ENCODE measurements around the gene CALM3. TPM values are rescaled to one million over a fixed set of nuclear protein-coding genes. Genes with fewer than 3 reads are reported as not detected.

The CALM3 gene
- polyA plus RNA-seq, 3 donors = 165 to 240 (median 177) TPM

DNA sequence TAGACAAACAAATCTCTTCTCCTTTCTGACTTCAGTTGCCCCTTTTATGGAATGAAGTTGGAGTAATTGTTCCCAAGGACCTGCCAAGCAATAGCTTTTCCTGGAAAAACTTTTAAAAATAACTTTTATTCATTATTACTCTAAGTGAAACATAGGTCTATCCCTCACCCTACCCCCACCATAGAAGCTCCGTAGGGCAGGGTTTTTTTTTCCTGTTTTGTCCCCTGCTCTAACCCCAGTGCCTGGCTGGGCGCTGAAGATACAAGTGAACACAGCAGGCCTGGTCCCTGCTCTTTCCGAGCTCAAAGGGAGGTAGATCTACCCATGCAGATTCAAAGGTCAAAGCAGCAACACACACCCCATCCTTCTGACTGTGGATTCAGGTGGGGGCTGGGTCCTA lies 43.6 kb downstream of the CALM3 start:
- TF ChIP-seq, protein P1, sequence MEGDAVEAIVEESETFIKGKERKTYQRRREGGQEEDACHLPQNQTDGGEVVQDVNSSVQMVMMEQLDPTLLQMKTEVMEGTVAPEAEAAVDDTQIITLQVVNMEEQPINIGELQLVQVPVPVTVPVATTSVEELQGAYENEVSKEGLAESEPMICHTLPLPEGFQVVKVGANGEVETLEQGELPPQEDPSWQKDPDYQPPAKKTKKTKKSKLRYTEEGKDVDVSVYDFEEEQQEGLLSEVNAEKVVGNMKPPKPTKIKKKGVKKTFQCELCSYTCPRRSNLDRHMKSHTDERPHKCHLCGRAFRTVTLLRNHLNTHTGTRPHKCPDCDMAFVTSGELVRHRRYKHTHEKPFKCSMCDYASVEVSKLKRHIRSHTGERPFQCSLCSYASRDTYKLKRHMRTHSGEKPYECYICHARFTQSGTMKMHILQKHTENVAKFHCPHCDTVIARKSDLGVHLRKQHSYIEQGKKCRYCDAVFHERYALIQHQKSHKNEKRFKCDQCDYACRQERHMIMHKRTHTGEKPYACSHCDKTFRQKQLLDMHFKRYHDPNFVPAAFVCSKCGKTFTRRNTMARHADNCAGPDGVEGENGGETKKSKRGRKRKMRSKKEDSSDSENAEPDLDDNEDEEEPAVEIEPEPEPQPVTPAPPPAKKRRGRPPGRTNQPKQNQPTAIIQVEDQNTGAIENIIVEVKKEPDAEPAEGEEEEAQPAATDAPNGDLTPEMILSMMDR (IDR thresholded peaks at IDR 0.05) = no peak
- Histone ChIP-seq H4K20me1 (ENCODE audit: insufficient read depth, low read length) (no peaks in the 10 kb centered on the region), H2AFZ (ENCODE audit: insufficient read depth, low read depth, low read length, poor library complexity, severe bottlenecking) (no peak overlapping the region), H3K4me1 (ENCODE audit: control insufficient read depth in 1 of 2, insufficient read depth in 2 of 2, low read length in 2 of 2) (peaks cover 14 to 17% of the 10 kb centered on the region in 2 donors), H3K9me3 (replicated peaks in 1 of 2; ENCODE audit: control insufficient read depth in 1 of 2, insufficient read depth in 1 of 2, low read length in 2 of 2) (peaks cover 3 to 6% of the 10 kb centered on the region in 2 donors), H3K4me3 (replicated peaks in 1 of 3; ENCODE audit: low read depth in 2 of 3, low read length in 3 of 3) (no peak overlapping the region), H3K36me3 (replicated peaks in 1 of 2; ENCODE audit: control insufficient read depth in 1 of 2, insufficient read depth in 2 of 2, low read length in 2 of 2) (no peaks in the 10 kb centered on the region), H3K4me2 (replicated peaks; ENCODE audit: extremely low read depth, low read length, poor library complexity, severe bottlenecking) (no peak overlapping the region), H3K79me2 (ENCODE audit: insufficient read depth, low read length) (no peaks in the 10 kb centered on the region), H3K27ac (ENCODE audit: low read depth in 1 of 2, low read length in 2 of 2) (no peak overlapping the region), H3K9ac (ENCODE audit: insufficient read depth, low read length, poor library complexity, severe bottlenecking) (no peak overlapping the region), H3K27me3 (ENCODE audit: control insufficient read depth in 2 of 2, insufficient read depth in 2 of 2, low read length in 2 of 2) (peaks cover 31 to 62% of the 10 kb centered on the region in 2 donors)
- intact Hi-C loops (cut with micrococcal nuclease) = no loop called here
- H3K27ac Mint-ChIP-seq = no peak overlapping the region
- H3K27me3 Mint-ChIP-seq (ENCODE audit: low read depth in 3 of 3) = peaks cover 59 to 74% (median 65%) of the 10 kb centered on the region in 3 donors
- WGBS (ENCODE audit: insufficient coverage) = 76% methylated on average over 3 of the region's 3 CpGs
- H3K9me3 Mint-ChIP-seq = peaks cover 6 to 24% (median 19%) of the 10 kb centered on the region in 7 donors
- DNase-seq = no peak
- peak overlapping the region in 1 of 2 donors; percentile 39 for H3K4me3 Mint-ChIP-seq
- H3K4me1 Mint-ChIP-seq = peaks cover 21% of the 10 kb centered on the region
- H3K36me3 Mint-ChIP-seq = peaks cover 3 to 5% of the 10 kb centered on the region in 2 donors

DNA sequence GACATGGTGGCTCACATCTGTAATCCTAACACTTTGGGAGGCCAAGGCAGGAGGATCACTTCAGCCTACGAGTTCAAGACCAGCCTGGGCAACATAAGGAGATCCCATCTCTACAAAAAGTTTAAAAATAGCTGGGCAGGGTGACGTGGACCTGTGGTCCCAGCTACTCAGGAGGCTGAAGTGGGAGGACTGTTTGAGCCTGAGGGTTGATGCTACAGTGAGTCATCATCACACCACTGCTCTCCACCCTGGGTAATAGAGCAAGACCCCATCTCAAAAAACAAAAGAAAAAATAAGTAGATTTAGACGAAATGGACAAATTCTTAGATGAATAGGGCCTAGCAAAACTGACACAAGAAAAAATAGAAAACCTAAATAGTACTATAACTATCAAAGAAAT lies 45.3 kb downstream of the CALM3 start:
- no peaks in the 10 kb centered on the region for H3K79me2 ChIP-seq (ENCODE audit: insufficient read depth, low read length)
- no peak for DNase-seq
- no peak overlapping the region for H3K27ac ChIP-seq (ENCODE audit: low read depth in 1 of 2, low read length in 2 of 2)
- WGBS (ENCODE audit: insufficient coverage) = no CpG with 5 or more reads among the region's 3 CpGs
- Mint-ChIP-seq H3K27me3 (ENCODE audit: low read depth in 3 of 3) (peaks cover 64 to 75% (median 74%) of the 10 kb centered on the region in 3 donors), H3K36me3 (peaks cover 3 to 7% of the 10 kb centered on the region in 2 donors), H3K27ac (no peak overlapping the region), H3K9me3 (peaks cover 6 to 28% (median 23%) of the 10 kb centered on the region in 7 donors), H3K4me1 (peaks cover 9% of the 10 kb centered on the region), H3K4me3 (peak overlapping the region in 1 of 2 donors; percentile 63)
- peaks cover 3 to 6% of the 10 kb centered on the region in 2 donors for H3K9me3 ChIP-seq (replicated peaks in 1 of 2; ENCODE audit: control insufficient read depth in 1 of 2, insufficient read depth in 1 of 2, low read length in 2 of 2)
- no peak overlapping the region for H2AFZ ChIP-seq (ENCODE audit: insufficient read depth, low read depth, low read length, poor library complexity, severe bottlenecking)
- TF ChIP-seq, protein P1 (IDR thresholded peaks at IDR 0.05) = no peak
- no peaks in the 10 kb centered on the region for H3K36me3 ChIP-seq (replicated peaks in 1 of 2; ENCODE audit: control insufficient read depth in 1 of 2, insufficient read depth in 2 of 2, low read length in 2 of 2)
- no peak overlapping the region for H3K4me3 ChIP-seq (replicated peaks in 1 of 3; ENCODE audit: low read depth in 2 of 3, low read length in 3 of 3)
- H3K4me1 ChIP-seq (ENCODE audit: control insufficient read depth in 1 of 2, insufficient read depth in 2 of 2, low read length in 2 of 2) = peaks cover 9 to 12% of the 10 kb centered on the region in 2 donors
- no peak overlapping the region for H3K4me2 ChIP-seq (replicated peaks; ENCODE audit: extremely low read depth, low read length, poor library complexity, severe bottlenecking)
- intact Hi-C loops (cut with micrococcal nuclease) = no loop called here
- peaks cover 35 to 63% of the 10 kb centered on the region in 2 donors for H3K27me3 ChIP-seq (ENCODE audit: control insufficient read depth in 2 of 2, insufficient read depth in 2 of 2, low read length in 2 of 2)
- H4K20me1 ChIP-seq (ENCODE audit: insufficient read depth, low read length) = no peaks in the 10 kb centered on the region
- no peak overlapping the region for H3K9ac ChIP-seq (ENCODE audit: insufficient read depth, low read length, poor library complexity, severe bottlenecking)

All from CD14-positive monocyte (primary cell).